CD4-positive, alpha-beta T cell treated with Interleukin-4 for 4 hours (primary cell): ENCODE measurements around the gene RNF181.
"Not testable (repeated sequence)": the region's sequence is repeated elsewhere in the genome, so short reads cannot be mapped to it uniquely, and the experiment has no call there.

Experiments used
- DNase-seq: peaks from one replicate; pipeline ENCODE4 v3.0.0-alpha.2; 2020

The RNF181 gene

DNA sequence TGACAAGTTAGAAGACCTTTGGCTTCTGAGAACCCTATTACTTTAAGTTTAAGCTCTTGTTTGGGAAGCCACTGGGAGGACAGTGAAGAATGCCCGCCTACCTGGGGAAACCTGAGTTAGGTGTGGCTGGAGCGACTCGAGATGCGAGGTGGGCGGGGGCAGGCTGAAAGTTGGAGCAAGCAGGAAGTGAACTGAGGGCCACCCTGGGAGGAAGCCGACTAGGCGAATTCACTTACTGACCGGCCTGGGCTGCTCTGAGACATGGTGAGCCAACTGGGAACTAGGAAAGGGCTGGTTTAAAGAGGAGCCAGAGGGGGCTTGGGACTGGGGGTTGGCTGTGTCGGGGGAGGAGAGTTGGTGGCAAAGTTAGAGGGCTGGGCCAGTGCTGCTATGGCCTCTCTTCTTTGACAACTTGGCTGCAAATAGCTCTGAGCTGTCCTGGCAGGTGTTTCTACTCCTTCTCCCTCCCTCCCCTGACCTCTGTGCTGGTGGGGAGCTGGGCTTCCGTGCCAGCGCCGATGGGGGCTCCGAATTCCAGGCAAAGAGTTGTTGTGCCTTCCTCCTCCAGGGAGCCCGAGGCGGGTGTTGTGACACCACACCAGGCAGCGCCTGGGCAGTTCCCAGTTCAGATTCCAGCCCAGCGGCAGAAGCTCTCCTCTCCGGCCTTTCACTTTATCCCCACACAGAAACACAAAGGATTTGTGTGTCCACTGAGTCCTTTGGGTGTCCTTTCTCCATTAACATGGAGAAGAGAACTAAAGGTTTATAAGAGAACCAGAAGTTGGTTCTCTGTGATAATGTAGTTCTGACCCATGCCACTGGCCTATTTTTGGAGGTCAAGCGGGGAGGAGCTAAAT, 17.9 kb upstream of the RNF181 start, which contains the start of gene VAMP8:
Gene VAMP8 (plus strand): TSS at position 201 of the 857 bp plus-strand sequence. CDS start 61 bp downstream, at position 262.
- DNase-seq: peak; percentile 69

DNA sequence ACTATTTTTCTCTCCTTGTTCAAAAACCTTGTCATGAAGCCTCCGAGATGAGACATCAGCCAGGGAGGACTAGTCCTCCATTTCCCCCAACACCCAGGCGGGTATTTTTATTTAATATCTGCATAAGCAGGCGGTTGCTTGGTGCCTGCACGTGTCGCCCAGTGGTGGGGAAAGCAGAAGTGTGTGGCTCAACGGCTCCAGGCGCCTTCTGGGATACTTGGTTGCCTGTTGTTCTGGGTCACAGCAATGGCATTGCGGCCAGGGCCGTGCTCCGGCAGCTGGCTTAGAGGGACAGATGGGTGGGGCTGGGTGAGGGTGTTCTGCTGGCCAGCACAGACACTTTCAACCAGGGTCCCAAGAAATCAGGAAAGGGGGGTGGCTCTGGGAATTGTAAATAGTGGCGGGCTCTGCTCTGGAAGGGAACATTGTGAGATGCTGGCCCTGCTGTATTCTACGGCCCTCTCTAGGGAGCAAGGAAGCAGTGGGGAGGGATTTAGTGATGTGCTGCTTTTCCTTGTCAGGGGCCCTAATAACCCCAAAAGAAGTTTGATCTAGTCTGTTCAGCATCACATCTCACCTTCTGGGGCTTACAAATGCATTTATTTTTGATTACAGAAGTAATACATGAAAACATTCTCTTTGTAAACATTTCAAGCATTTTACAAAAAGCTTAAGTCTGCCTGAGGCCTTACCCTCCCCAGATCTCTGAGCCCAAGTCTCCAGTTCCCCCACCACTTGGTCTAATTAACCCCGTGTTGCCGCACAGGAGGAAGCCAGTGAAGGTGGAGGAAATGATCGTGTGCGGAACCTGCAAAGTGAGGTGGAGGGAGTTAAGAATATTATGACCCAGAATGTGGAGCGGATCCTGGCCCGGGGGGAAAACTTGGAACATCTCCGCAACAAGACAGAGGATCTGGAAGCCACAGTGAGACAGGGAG, 17.0 kb upstream of the RNF181 start:
- DNase-seq: no peak

- DNase-seq: no peak
Measured at GRCh38 chr2:85579266-85579935, 16.1 kb upstream of the RNF181 start.

GRCh38 chr2:85580206-85580605, 15.3 kb upstream of the RNF181 start:
- no peak for DNase-seq

DNA sequence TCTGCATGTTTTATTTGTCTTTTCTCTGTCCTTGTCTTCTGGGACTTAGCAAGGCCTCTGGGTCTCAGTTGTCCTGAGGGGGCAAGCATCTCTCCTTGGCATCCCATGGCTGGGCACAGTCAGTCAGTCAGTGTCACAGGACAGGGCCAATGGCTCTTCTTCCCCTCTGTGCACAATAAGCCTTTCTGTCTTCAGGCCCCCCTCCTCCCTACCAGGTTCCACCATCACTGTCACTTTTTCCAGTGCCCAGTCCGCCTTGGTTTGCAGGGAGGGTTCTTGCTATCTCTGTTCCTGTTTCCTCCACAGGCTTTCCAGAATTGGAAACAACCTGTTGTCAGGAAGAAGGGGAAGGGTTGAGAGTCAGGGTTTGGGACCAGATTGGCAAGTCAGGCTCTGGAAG, 13.1 kb upstream of the RNF181 start:
- DNase-seq: no peak

DNA sequence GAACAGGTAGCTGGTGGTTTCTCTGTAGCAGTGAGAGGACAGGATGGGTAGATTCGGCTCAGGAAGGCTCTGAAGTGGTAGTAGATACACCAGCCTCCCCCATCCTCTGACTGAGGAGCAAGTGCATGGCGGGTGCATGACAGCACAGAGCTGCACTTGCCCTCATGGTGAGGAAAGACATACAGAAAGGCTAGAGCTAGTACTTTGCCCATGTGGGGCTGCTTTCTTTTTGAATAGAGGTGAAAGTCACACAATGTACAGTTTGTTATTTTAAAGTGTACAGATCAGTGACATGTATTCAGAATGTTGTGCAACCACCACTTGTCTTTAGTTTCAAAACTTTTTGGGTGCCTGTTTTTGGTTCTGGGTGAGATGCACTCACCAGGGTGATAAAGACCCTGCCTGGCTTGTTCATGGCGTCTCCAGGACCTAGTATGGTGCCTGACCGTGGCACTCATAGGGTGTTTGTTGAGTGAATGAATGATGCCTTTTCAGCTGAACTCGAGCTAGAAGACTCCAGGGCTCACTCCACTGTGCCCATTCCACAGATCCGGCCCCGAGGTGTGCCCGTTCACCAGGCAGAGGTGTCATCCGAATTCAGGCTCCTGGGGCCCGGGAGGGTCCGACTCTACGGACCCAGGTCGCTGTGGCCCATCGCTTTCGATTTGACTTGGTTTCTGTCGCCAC, 11.7 kb upstream of the RNF181 start:
- DNase-seq: peak; percentile 37

DNA sequence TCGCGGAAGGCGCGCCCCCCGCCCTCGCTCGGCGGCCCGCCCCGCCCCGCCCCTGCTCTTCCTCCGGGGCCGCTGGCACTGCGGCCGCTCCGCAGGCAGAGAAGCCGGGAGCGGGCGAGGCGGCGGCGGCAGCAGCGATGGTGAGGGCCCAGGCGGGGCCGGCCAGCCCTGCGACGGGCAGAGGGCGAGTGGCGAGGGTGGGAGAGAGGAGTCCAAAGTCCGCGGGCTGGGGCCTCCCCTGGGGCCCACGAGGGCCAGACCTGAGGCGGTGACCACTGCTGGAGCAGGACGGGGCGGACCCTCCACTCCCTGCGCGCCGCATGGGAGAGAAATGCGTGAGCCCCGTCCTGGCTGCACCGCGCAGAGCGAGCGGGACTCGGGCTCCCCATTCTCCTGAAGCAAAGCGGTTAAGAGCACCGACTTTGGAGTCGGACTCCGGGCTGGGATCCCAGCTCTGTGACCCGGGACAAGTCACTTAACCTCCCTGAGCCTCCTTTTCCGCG, 11.1 kb upstream of the RNF181 start, which contains the start of gene VAMP5:
Gene VAMP5 (plus strand): TSS at position 78 of the 503 bp plus-strand sequence. CDS start 60 bp downstream, at position 138.
- DNase-seq: no peak

GRCh38 chr2:85584857-85585780, 10.4 kb upstream of the RNF181 start:
- DNase-seq: no peak

GRCh38 chr2:85585781-85586105, 9.8 kb upstream of the RNF181 start:
- DNase-seq: no peak

GRCh38 chr2:85588236-85588635, 7.3 kb upstream of the RNF181 start:
- DNase-seq: no peak

DNA sequence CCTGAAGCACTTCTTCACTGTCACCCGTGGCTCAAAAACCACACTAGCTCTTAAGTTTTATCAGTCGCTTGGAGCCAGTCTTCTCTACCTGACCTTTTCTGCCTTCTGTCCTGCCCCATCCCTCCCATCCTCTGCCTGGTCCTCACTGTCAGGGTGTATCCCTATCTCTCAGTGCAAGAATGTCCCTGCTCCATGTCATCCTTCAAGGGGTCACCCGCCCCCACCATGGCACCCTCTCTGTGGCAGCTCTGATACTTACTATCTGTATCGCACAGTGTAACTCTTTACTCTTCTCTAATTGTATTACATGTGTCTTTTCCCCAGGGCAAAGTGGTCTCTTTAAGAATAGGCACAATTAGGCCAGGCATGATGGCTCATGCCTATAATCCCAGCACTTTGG, 6.9 kb upstream of the RNF181 start:
- DNase-seq: no peak

- no peak for DNase-seq
Measured at GRCh38 chr2:85589181-85589580, 6.4 kb upstream of the RNF181 start.

DNA sequence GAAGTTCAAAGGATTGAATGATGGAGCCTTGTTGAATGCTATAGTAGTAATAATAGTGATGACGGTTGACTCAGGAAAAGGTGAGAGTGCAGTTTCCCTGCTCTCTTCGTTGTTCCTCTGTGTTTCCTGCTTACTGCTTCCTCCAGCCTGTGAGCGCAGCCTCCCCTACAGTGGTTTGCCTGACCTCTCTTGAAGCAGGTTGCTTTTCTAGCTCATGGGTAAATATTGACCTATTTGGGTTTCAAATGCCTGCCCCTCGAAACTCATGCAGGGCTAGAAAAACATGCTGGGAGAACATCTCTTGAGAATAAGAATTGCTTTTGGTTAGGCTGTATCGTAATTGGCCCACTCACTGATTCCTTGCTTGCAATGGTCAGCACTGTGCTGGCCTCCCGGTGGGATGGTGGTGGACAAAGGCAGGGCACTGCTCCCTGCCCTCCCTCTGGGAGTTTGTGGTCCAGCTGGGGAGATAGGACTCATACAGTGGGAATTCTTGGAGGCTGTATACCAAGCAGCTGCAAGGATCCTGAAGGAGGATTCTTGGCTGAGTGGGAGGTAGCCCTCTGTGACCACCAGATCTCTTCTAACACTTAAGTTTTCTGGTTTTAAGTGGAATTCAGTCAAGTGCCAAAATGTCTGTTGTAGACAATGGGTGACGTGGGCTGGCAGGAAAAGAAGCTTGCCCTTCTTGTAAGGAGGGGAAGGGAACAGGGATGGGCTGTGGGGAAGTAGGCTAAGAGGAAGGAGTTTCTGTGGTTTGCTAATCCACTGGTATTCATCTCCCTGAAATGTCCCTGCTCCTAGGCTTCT, 5.4 kb upstream of the RNF181 start:
- no peak for DNase-seq

- DNase-seq: no peak
Measured at GRCh38 chr2:85590950-85591349, 4.6 kb upstream of the RNF181 start.

- DNase-seq: no peak
Measured at GRCh38 chr2:85591563-85591962, 4.0 kb upstream of the RNF181 start.

- DNase-seq: not testable (repeated sequence)
Measured at GRCh38 chr2:85592299-85592698, 3.2 kb upstream of the RNF181 start.

- DNase-seq: no peak
Measured at GRCh38 chr2:85593023-85593422, 2.5 kb upstream of the RNF181 start.

- no peak for DNase-seq
Measured at GRCh38 chr2:85594715-85595300, 737 bp upstream of the RNF181 start.

DNA sequence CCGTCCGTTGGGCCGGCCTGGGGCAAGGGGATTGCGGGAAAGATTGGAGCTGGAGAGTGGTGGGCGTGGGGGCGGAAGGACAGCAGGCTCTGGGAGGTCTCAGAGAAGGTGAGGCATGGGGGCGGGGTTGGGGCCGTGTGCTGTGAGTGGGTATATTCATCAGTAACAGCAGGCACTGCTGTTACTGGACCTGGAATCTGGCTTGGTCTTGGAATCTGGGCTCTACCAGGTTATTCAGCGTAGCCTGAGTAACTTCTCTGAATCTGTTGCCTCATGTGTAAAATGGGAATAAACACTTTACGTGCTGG, 435 bp downstream of the RNF181 start:
- DNase-seq: no peak
